Prostate gland (tissue), 2 donors: ENCODE data around the gene USP19.

Source experiments
- CTCF ChIP-seq, 4 experiments: fragments of 200-600 bp in 2 of 4; fragments of 450-650 bp in 2 of 4; sonication (generic) in 2 of 4; IDR thresholded peaks; 1 replicate in 3 of 4; 2 replicates in 1 of 4; pipeline ENCODE4 v1.5.1; 2016 to 2019; ENCODE audit warnings: antibody characterized with exemption in 4 of 4, mild to moderate bottlenecking in 2 of 4, moderate library complexity in 2 of 4
- POLR2A ChIP-seq: fragments of 450-650 bp; IDR thresholded peaks from one replicate; pipeline ENCODE4 v1.6.1; 2016; ENCODE audit warnings: antibody characterized with exemption, mild to moderate bottlenecking

- TF ChIP-seq CTCF (IDR thresholded peaks at IDR 0.05) (no peak), POLR2A (no peak)
Measured at GRCh38 chr3:49148159-49148558, 27.5 kb upstream of the USP19 start.
